HG03354 (cell line): ENCODE data around the gene SLC10A1.

Experiments
- ATAC-seq: cut with Tn5 transposase; IDR thresholded peaks from one replicate; pipeline ENCODE4 v1.9.1; 2021; ENCODE audit warnings: mild to moderate bottlenecking; ENCODE audit not compliant: unreplicated experiment, poor library complexity, severe bottlenecking

Gene SLC10A1

GRCh38 chr14:69811227-69811867 is 14.3 kb upstream of the SLC10A1 start:
- ATAC-seq: no peak

- no peak for ATAC-seq
These were observed 12.1 kb upstream of the SLC10A1 start for GRCh38 chr14:69808919-69809808.

- ATAC-seq: no peak
These were observed 10.2 kb upstream of the SLC10A1 start for GRCh38 chr14:69807192-69807591.

GRCh38 chr14:69804902-69805301 is 7.9 kb upstream of the SLC10A1 start:
- ATAC-seq: no peak

DNA sequence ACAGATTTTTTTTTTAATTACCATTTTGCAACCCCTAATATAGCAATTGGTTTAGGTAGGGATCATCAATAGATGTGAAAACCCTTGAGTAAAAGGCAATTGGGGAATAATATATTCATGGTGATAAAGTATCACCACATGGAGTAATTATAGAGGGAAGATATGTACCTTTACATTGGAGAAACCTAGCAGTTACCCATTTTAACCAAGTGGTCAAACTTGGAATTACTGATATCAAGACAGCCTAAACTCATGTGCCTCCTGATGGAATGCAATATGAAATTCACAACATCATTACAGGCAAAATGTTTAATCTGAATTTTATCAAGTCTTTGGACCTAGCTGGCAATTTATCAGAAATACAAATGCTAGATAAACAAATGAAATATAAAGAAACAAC is 6.7 kb upstream of the SLC10A1 start:
- no peak for ATAC-seq

DNA sequence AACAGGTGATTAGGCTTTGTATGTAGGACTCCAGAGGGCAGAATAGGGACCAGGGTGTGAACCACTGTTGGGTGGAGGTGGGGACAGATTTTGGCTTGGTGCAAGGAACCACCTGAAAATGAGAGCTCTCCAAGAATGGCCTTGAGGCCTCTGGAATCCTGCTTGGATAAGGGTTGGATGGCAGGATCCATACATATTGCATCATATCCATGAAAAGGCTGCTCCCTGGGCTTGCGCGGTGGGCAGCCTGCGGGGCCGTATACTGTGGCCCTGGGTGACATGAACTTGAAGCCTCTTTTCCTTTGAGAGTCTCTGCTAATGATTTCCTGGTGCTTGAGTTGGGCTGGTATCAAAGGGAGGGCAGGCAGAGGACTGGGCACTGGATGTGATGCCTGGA is 1.3 kb upstream of the SLC10A1 start:
- no peak for ATAC-seq

DNA sequence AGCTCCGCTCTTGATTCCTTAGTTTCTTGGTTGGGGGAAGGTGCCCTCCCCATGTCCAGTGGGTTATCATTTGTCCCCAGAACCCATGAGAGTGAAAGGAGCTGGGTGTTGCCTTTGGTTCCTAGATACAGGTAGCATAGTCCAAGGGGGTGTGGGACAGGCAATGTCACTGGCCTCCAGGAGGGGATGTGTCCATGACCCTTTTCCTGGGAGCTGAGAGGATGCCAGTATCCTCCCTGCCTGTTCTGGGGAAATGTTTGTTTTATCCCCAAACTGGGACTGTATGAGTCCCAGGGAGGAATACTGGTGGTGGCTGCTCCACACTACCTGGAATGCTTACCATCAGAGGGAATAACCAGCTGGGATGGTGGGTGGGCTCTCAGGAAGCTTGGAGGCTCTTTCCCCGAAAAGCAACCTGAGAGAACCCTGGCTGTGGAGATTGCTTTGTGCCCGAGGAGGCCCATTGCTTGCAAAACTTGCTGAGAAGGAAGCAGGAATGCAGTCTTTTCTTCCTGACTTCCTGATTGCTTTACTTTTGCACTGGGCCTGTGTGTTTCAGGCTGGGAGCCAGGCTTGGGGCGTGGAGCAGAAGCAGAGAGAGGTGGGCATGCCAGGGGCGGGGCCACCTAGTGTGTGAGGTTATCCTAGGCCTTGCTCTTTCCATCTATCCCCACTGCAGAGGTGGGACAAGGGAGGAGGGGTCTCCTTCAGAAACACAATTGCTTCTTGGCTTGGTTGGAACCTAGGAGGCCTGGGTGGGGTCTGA is 715 bp upstream of the SLC10A1 start:
- no peak for ATAC-seq

GRCh38 chr14:69795691-69796090 is 1.4 kb downstream of the SLC10A1 start:
- no peak for ATAC-seq

DNA sequence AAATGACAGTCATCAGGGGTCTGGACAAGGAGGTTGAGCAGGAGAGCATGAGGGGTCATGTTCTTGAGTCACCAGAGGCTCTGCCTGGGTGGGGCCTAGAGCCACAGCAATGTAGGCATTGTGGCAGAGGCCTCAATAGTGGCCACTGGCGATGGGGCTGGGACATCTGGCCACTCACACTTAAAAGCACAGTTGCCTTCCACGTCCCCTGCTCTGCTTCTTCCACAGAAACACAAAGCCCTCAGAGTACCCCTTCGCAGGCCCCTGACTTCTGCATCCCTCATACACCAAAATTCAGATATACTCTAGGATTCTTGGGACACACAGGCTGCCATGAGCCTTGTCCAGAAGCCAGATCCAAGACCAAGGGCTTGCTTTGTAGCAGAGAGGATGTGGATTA is 2.2 kb downstream of the SLC10A1 start:
- no peak for ATAC-seq

DNA sequence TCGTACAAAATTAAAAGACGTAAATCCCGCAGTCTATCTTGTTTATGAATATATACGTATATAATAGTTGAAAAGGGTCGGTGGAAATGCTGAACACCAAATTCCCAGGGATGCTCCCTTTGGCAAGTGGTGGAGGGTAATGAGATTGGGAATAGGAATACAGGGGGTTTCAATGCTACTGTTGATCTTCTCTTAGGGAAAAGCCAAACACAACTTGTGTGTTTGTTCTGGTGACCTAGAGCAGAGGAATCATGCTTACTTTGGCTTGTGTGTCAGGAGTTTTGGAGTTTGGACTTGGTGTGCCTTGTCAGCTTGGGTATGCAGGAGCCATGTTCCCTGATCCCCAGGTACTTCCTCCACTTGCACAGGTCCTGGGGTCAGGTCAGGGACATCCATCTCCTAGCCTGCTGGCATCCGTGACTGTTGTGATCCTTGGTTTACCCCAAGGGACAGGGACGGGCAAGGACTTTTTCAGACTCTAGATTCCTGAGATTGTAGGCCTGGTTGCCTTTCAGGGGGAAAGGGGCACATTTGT is 4.1 kb downstream of the SLC10A1 start:
- ATAC-seq: no peak

- no peak for ATAC-seq
These were observed 7.9 kb downstream of the SLC10A1 start for GRCh38 chr14:69789118-69789640.

- no peak for ATAC-seq
These were observed 10.4 kb downstream of the SLC10A1 start for GRCh38 chr14:69786603-69787002.

- no peak for ATAC-seq
These were observed 12.1 kb downstream of the SLC10A1 start for GRCh38 chr14:69784942-69785341.

DNA sequence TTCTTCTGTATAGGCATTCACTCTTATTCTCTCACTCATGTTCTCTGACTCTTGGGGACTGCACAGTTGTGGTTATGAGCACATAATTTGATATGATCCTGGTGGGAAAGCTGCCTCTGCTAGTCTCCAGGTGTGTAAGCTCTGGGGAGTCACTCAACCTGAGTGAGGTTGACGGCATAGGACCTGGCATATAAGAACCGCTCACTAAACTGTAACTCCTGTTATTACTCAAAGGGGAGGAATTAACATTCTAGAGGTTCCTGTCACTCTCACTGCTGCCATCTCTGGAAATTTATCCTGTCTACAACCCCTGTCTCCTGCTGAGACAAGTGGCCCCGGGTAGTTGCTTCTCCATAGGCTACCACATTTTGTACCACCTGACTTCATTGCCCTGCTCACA is 16.1 kb downstream of the SLC10A1 start:
- ATAC-seq: no peak

DNA sequence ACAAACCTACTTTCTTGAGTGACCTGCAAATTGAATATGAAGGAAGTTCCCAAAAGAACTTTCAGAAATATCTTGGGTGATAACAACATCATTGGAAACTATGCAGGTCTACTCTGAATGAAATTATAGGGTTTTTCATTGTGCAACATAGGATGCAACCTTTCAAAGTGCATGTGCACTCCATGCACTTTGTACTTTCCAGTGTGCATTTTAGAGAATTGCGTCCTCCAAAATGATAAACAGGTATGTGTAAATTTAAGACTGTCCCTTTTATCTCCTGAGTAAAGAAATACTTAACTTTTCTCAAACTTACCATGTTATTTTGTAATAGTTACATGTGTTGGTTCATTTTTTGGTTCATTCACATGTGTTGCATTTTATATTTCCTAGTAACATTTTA is 16.9 kb downstream of the SLC10A1 start:
- no peak for ATAC-seq

DNA sequence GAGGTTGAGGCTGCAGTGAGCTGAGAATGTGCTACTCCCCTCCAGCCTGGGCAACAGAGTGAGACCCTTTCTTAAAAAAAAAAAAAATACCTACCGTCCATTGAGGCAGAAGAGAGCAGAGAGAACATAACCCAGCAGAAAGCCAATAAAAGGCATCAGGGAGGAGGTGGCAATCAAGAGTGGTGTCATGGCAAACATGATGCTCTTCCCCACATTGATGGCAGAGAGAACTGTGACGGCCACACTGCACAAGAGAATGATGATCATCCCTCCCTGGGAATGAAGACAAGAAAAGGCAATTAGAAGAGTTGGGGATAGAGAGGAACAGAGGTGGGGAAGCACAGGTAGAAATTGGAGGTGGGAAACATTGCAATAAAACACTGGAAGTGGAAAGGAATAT is 18.0 kb downstream of the SLC10A1 start:
- no peak for ATAC-seq

GRCh38 chr14:69776875-69777453 is 20.1 kb downstream of the SLC10A1 start:
- no peak for ATAC-seq

GRCh38 chr14:69775012-69775411 is 22.0 kb downstream of the SLC10A1 start:
- no peak for ATAC-seq

- ATAC-seq: no peak
These were observed 23.3 kb downstream of the SLC10A1 start for GRCh38 chr14:69773571-69774276.
